OCI-LY3 (cell line): ENCODE measurements around the gene CNTN3.

Experiments
- H2AFZ ChIP-seq: fragments of 200-600, 300-600 bp; shearing (Covaris generic); 2 replicates; pipeline ENCODE4 v1.6.0; 2014; ENCODE audit warnings: antibody characterized with exemption, low read depth, low read length
- H3K27ac ChIP-seq: fragments of 200-600, 300-600 bp; sonication (generic); 2 replicates; pipeline ENCODE4 v1.5.1; 2014; ENCODE audit warnings: mild to moderate bottlenecking, low read length, moderate library complexity, mixed read lengths
- H3K27me3 ChIP-seq: fragments of 200-600, 300-600 bp; sonication (generic); 2 replicates; pipeline ENCODE4 v1.6.1; 2014; ENCODE audit warnings: low read depth, low read length, mixed read lengths
- H3K36me3 ChIP-seq: fragments of 200-600, 300-600 bp; sonication (generic); replicated peaks from 2 replicates; pipeline ENCODE3; 2014; ENCODE audit warnings: low read depth, low read length, mixed read lengths
- H3K4me1 ChIP-seq: fragments of 300-600, 200-600 bp; sonication (generic); 2 replicates; pipeline ENCODE4 v1.6.1; 2014; ENCODE audit warnings: low read length, mixed read lengths
- H3K4me2 ChIP-seq: fragments of 200-600, 300-600 bp; sonication (generic); 2 replicates; pipeline ENCODE4 v1.6.1; 2014; ENCODE audit warnings: low read length, mixed read lengths
- H3K4me3 ChIP-seq: fragments of 300-600, 200-600 bp; sonication (generic); 2 replicates; pipeline ENCODE4 v1.5.1; 2014; ENCODE audit warnings: antibody characterized with exemption, mild to moderate bottlenecking, low read length, moderate library complexity
- H3K79me2 ChIP-seq: fragments of 300-600, 200-600 bp; shearing (Covaris generic); 2 replicates; pipeline ENCODE4 v1.6.1; 2014; ENCODE audit warnings: mild to moderate bottlenecking, low read length, mixed read lengths
- H3K9ac ChIP-seq: fragments of 300-600, 200-600 bp; shearing (Covaris generic); 2 replicates; pipeline ENCODE4 v1.6.0; 2014; ENCODE audit warnings: mild to moderate bottlenecking, low read length, moderate library complexity
- H3K9me3 ChIP-seq: fragments of 200-600, 300-600 bp; shearing (Covaris generic); 2 replicates; pipeline ENCODE4 v1.6.1; 2014; ENCODE audit warnings: low read length, mixed read lengths; ENCODE audit not compliant: insufficient read depth
- H4K20me1 ChIP-seq: fragments of 200-600, 300-600 bp; sonication (generic); 2 replicates; pipeline ENCODE4 v1.6.1; 2016; ENCODE audit warnings: low read length, mixed read lengths; ENCODE audit not compliant: insufficient read depth
- CTCF ChIP-seq: fragments of 200-600, 300-600 bp; sonication (generic); IDR thresholded peaks from 2 replicates; pipeline ENCODE4 v1.5.1; 2014; ENCODE audit warnings: antibody characterized with exemption, low read length, low read depth
- EZH2phosphoT487 ChIP-seq: fragments of 200-600 bp; shearing (Covaris generic); IDR thresholded peaks from 2 replicates; pipeline ENCODE4 v1.6.1; 2018; ENCODE audit warnings: antibody characterized with exemption, mixed run types, low read depth

The CNTN3 gene

GRCh38 chr3:74582982-74583381, 31.5 kb downstream of the CNTN3 start:
- H3K9me3 ChIP-seq: no peaks in the 10 kb centered on the region
- H4K20me1 ChIP-seq: no peaks in the 10 kb centered on the region
- H3K9ac ChIP-seq: no peak overlapping the region

GRCh38 chr3:74575857-74576256, 38.6 kb downstream of the CNTN3 start:
- Histone ChIP-seq H3K36me3 (no peaks in the 10 kb centered on the region), H3K9me3 (no peaks in the 10 kb centered on the region), H3K4me2 (no peak overlapping the region), H3K27ac (no peak overlapping the region), H2AFZ (no peak overlapping the region), H3K27me3 (no peaks in the 10 kb centered on the region), H4K20me1 (no peaks in the 10 kb centered on the region), H3K79me2 (no peaks in the 10 kb centered on the region), H3K4me1 (no peaks in the 10 kb centered on the region), H3K9ac (no peak overlapping the region), H3K4me3 (no peak overlapping the region)
- TF ChIP-seq EZH2phosphoT487: no peak
- no peak for TF ChIP-seq CTCF

More at GRCh38 chr3:74582982-74583381, 31.5 kb downstream of the CNTN3 start:
- H3K4me3 ChIP-seq: no peak overlapping the region
- H3K27ac ChIP-seq: no peak overlapping the region
- no peaks in the 10 kb centered on the region for H3K36me3 ChIP-seq
- TF ChIP-seq EZH2phosphoT487 (no peak), CTCF (no peak)
- no peaks in the 10 kb centered on the region for H3K4me1 ChIP-seq
- no peaks in the 10 kb centered on the region for H3K79me2 ChIP-seq
- 0 out of 2 replicates have a peak overlapping the region, but pooled peaks have one; percentile 1 for H2AFZ ChIP-seq
- no peak overlapping the region for H3K4me2 ChIP-seq
- no peaks in the 10 kb centered on the region for H3K27me3 ChIP-seq

GRCh38 chr3:74571118-74571517, 43.3 kb downstream of the CNTN3 start:
- no peak overlapping the region for H2AFZ ChIP-seq

More at GRCh38 chr3:74571118-74571517, 43.3 kb downstream of the CNTN3 start:
- no peaks in the 10 kb centered on the region for H3K36me3 ChIP-seq
- H4K20me1 ChIP-seq: no peaks in the 10 kb centered on the region
- no peak overlapping the region for H3K4me2 ChIP-seq
- H3K79me2 ChIP-seq: no peaks in the 10 kb centered on the region
- H3K4me1 ChIP-seq: no peaks in the 10 kb centered on the region
- H3K9me3 ChIP-seq: 0 out of 2 replicates have a peak, but pooled peaks cover 4% of the 10 kb centered on the region
- TF ChIP-seq CTCF (no peak), EZH2phosphoT487 (no peak)
- no peak overlapping the region for H3K27ac ChIP-seq
- no peaks in the 10 kb centered on the region for H3K27me3 ChIP-seq
- no peak overlapping the region for H3K9ac ChIP-seq
- H3K4me3 ChIP-seq: no peak overlapping the region
